GM21737 (cell line): ENCODE data around the gene USP13.
A peak's percentile ranks its signal among the peaks of the same experiment; 100 is the strongest.

Experiments used
- ATAC-seq: cut with Tn5 transposase; IDR thresholded peaks from one replicate; pipeline ENCODE4 v1.9.1; 2021; ENCODE audit warnings: mild to moderate bottlenecking, moderate library complexity; ENCODE audit not compliant: unreplicated experiment

The USP13 gene

DNA sequence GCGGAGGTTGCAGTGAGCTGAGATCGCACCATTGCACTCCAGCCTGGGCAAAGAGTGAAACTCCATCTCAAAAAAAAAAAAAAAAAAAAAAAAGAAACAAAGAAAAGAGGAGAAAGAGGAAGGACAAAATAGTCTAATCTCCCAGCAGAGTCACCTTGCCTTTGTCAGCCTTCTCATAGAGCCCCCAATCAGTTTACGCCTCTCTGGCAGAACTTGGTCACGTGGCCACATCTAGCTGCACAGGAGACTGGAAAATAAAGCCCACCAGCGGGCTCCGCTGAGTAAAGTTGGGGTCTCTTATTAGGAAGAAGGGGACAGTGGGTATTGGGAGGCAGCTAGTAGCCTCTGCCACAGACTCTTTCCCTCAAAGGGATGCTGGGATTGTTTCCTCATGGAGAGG, 41.9 kb downstream of the USP13 start:
- ATAC-seq, result no peak

DNA sequence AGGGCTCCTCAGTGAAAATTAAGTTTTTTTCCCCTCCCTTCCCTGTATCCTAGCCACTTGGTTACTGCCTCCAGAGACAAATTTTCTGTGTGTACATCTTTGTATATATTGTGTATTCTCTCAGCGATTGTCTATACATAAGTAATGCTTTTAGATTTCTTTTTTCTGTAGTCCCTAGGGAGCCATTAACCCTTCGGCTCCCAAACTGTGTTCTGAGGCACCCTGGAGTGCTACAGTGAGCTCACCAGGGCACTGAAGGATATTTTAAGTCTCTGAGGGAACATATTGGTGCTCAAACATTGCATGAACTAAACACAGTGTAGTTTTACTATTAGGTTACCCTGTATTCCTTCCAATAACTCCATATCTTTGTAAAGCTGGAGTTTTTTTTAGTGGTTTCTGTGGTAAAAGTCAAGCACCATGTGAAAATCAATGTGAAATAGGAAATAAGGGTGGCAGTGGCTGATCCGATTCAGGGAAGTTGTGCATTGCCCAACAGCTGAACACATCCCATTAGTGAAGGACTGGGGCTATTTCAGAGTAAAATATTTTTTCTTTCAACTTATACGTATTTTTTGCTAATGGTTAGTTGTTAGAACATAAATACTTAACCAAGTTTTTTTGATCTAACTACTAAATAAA, 43.0 kb downstream of the USP13 start:
- ATAC-seq, result no peak

DNA sequence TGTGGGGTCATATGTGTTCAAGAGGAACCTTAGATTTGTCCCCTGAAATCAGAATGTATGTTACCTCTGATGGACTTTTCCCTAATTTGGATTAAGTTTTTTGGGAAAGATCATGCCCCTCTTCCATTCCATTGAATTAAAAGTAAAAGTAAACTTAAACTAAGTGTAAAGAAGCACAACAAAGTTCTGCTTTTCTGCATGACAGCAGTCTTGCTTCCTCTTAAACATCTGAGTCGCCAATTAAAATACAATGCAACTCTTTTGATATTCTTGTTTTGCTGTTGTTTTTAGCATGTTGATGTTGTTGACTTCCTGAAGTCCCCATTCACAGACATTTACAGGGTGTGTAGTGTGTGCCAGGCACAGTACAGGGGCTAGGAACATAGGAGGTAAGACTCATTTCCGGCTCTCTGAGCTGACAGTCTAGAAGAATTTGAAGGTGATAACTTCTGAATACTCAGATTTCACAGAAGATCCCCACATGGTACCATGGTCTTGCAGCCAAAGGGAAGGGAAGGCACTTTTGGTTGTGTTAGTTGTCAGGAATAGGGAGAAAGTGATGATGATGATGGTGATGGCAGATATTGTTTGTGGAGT, 45.0 kb downstream of the USP13 start:
- ATAC-seq, result no peak

DNA sequence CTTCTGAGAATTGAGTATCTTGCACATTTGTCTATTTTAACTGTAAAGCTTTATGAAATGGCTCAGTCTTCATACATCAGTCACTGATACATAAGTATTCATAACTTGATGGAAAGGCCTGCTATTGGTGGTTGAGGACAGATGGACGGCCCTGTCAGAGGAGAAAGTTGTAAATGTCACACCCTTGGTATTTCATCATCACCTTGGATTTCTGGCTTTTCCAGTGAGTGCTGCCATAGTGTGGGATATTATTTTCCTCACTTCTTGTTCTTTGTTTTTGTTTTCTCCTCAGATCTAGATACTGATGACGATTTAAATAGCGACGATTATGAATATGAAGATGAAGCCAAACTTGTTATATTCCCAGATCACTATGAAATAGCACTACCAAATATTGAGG, 47.9 kb downstream of the USP13 start:
- ATAC-seq, result no peak

DNA sequence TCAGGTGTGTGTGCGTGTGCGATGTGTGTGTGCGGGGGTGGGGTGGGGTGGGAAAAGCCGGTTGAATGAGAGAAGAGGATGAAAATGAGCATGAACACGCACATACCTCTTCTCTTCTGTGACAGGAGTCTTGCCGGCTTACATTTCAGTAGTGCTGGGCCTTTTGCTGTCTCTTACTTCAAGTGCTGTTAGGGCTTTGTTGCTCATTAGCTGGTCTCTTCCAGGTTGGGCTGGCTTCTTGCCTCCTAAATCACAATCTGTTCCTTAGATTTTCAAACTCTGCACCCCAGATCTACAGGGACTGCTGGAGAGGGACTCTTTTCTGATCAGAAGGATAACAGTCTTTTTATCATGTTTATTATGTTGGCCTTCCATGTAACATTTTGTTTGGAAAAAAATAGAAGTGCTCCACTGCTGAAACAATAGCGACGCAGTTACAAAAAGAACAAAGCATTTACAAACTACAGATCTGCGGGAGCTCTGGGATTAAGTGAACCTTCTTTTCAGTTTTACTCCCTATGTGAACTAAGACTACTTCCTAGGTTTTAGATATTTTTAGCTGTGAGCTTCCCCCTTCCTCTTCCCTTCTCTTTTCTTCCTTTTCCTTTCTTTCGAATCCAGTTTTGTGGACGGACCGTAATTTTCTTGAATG, 48.5 kb downstream of the USP13 start:
- no peak for ATAC-seq

DNA sequence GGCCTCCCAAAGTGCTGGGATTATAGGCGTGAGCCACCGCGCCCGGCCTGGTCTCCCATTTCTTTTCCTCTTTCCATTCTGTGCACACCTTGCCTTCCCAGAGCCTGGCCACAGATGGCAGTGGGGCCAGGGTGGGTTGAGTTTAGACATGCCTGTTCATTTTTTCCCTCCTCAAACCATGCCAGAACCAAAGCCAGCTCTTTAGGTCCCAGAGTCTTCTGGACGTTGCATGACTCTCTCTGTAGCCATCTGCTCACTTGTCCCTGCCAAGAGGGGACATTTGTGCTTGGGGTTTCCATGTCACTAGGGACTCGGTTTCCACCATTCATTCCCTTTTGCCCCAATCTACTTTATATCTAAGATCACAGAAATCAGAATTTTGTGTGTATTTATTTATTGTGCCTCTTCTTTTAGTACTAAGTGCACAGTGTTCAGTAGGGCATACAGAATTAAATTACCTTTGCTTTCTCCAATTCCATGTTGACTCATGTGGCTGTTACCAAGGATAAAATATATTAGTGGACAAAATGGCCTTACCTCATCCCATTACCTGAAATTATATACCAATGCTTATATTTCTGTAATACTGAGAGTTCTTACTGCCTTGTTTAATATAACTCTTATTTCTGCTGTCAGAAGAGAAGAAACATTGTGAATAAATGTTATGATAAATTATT, 49.6 kb downstream of the USP13 start:
- ATAC-seq, result no peak

DNA sequence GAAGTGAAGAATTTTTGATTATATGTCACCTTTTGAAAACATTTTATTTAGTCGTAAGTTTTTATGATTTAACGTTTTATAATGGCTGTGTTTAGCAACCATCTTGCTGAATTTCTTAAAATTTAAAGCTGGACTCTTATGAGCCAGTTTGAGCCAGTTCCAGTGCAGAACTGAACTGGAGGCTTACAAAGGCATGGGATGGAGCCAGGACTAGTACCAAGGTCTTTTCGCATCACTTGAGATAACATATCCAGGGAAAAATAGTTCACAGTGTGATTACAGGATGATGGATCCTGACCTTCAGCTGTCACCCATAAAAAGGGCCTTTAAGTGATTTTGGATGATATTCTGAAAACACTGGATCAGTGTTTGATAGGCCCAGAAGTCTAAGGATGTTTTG, 51.0 kb downstream of the USP13 start:
- ATAC-seq, result no peak

DNA sequence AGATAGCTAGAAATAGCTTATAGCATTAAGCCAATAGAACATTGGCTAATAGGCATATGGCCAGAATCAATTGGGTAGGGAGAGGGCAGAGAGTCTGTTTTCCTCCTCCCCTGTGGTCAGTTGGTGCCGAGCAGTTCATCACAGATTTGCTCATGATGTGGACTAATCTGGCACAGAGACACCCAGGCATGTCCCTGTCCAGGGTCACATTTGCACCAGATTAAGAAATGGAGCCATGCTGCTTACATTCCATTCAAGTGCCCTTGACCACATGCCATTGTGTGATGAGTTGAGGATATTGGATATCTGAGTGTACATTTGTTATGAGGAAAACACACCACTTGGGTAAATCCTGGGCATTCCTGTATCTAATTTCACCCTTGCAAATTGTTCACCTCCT, 53.4 kb downstream of the USP13 start:
- no peak for ATAC-seq

DNA sequence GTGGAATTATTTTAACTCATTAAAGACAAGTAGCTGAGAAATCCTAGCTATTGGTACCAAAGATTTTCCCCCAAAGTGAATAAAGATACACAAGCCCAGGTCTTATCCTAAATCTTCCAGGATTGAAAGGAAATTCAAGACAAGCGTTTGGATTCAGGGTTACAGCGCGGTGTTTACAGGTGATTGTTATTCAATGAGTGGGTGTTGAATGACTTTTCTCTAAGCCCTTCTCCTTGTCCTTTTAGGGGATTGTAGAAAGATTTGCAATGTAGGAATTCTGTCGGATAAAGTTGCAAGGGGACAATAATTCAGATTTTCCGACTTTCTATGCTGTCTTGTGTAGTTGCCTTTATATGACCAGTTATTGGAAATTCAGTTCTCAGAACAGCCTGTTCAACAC, 57.2 kb downstream of the USP13 start:
- ATAC-seq, result no peak

DNA sequence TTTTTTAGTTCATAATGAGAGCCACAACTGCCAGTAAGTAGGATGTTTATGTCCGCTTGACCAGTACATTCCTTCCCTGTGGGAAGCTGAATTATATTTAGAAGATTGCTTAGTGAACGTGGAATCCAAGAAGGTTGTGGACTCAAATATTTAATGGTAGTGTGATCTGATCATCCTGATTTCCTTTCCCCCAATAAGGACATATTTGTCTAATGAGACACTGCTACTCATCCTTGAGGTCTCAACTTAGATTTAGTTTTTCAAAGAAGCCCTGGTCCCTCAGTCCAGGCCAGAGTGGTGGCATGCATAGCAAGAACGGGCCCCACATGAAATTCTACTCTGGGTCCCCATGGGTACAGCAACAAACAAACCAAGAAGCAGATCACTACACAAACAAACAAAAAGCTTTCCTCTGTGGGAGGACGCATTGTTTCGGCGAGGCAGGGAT, 60.8 kb downstream of the USP13 start:
- no peak for ATAC-seq

DNA sequence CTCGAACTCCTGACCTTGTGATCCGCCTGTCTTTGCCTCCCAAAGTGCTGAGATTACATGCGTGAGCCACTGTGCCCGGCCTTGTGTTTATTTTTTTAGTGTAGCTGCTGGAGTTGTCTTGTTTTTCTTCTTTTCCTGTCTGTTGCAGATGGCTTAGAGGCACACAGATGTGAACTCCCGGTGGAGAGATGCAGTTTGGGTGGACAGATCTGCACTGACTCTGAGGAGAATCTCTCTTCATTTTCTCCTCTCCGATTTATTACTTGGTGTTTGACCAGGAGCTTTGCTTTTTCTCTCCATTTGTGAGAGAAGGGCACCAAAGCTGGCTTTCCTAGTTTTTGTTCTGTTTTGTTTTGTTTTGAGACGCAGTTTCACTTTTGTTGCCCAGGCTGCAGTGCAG, 62.7 kb downstream of the USP13 start:
- no peak for ATAC-seq

DNA sequence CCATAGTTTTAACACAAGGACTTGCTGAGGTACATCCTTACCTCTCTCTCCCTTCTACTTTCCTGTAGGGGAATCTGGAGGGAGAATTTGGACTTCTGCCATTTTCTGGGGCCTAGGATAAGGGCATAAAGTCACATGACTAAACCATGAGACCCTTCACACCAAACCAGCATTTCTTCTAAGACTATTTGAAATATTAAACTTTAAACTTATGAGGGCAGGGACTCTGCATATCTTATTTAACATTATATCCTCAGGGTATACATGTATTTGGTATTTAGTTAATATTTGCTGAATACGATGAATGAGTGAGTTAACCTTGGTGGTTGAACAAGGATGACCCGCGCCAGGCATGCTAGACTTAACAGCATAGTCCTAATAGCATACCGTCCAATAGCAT, 63.4 kb downstream of the USP13 start:
- ATAC-seq, result no peak

DNA sequence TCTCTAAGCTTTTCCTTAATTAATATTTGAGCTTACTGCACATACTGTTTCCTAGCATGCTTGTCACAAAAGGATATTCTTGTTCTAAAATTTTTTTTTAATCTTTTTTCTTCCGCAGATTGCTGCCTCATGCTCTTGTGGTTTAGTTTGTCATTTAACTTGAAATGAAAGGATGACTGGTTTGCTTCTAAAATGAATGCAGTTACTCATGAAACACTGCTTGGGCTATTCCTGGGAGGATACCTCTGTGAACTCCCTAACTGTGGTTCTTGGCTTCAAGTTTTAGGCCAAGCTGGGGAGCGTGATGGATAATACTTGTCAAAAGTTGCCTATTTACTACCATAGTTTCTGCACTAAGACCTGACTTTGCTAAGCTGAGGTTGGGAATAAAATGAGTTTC, 64.0 kb downstream of the USP13 start:
- ATAC-seq, result peak; percentile 54

DNA sequence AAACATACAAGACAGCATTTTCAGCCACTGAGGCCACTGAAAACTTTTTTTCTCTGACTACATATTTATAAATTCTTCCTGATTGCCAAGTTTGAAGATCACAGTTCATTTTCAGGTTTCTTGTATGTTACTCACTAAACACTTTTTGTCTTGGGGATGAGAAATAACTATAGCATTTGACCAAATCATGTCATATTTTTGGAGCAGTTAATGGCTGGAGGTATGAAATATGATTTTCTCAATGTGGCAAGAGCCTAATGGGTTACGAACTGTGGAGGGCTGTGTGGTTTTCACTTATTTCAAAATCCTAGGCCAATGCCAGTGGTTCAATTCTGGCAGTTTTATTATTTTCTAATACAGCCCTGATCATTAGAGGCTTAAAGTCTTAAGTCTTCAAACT, 64.4 kb downstream of the USP13 start:
- ATAC-seq, result no peak

DNA sequence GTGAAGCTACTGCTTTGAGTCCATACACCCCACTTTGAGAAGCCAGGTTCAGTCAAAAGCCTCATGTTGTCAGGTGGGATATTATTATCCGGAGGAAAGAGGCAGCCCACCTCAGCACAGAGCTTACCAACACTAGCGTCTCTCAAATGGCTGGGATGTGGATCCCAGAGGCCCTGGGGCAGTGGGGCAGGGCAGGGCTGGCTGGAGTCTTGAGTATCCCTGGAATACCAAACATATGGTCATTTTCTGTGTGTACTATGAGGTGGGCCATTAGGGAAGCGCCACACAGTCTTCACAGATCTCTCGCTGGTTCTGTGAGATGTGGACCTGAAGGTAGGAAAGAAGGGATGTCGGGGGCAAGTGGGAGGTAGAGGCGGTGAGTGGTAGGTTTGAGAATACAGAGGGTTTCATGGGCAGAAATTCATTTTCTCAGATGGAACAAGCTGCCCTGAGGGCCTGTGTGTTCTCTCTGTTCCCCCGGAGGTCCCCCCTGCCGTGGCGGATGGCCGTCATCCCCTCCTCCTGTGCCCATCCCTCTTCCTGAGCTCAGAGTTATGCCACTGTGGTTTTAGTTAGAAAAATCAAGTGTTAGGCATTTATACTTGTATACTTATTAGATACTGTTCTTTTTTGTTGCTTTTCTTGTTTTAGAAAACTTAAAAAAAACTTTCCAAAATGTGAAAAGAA, 66.4 kb downstream of the USP13 start:
- ATAC-seq, result no peak

DNA sequence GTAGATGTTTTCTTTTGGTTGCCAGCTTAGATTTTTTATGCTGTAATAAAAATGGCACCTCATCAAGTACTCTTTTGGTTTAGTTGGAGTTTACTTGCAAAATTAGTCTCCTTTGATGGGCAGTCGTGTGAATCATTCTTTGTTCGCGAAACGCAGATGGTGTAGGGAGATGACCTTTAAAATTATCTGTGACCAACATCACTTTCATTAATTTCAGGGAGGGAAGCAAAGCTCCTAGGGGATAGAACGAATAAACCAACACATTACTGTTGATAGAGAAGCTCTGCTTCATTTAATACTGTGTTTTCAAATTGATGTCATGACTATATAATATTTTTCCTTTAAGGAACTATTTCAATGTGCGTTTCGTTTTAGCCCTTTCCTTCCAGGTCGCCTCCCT, 67.4 kb downstream of the USP13 start:
- no peak for ATAC-seq

DNA sequence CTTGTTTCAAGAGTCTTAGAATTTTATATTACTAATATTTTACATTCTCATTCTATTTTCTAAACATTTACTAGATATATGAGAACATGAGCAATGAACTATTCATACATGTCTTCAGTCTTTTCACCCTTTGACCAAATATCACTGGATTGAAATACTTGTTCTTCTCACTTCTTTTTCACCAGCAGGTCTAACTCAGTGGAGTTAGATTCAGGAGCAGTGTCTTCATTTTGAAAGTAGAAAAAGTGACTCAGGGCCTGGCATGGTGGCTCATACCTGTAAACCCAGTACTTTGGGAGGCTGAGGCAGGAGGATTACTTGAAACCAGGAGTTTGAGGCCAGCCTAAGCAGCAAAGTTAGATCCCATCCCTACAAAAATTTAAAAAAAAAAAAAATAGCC, 70.8 kb downstream of the USP13 start:
- ATAC-seq, result no peak

DNA sequence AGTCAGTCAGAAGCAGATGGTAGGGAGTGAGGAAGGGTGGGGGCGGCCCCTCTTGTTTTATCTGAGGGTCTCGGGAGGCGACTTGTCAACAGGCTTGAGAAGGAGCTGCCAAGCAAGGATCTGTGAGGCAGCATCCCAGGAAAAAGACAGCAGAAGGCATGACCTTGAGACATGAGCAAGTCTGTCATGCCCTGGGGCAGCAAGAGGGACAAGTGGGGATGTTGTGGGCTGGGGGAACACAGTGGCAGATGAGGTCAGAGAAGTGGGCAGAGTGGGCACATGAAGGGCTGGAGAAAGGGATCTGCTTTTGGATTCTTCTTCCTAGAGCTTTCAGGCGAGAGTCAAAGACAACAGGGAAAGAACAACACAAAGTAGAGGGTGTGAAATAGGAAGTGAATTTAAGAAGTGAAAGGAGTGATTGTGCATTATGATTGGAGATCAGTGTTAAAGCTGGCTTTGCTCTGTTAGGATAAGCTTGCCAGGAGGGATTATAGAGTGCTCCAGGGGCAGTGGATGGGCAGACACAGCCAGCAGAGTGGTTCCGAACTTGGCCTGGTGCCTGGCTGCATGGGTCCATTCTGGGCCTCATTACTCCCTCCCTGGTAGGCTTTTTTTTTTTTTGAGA, 73.3 kb downstream of the USP13 start:
- ATAC-seq, result no peak

DNA sequence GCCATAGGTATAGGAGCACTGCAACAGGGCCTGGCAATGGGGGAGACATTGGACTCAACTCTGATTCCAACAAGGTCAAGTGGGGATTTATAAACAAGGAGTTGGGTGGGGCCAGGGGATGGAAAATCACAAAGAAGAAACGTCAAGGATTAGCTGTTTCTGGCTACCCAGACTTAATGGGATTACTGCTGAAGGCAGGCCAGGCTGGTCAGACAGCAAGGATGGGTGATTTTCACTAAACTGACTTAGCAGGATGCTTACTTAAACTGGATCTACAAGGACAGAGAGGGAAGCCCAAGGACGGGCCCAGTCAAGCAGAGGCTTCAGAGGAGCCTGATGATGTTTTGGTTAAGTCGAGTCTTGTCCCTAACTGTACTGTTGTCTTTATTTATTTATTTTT, 76.2 kb downstream of the USP13 start:
- no peak for ATAC-seq

DNA sequence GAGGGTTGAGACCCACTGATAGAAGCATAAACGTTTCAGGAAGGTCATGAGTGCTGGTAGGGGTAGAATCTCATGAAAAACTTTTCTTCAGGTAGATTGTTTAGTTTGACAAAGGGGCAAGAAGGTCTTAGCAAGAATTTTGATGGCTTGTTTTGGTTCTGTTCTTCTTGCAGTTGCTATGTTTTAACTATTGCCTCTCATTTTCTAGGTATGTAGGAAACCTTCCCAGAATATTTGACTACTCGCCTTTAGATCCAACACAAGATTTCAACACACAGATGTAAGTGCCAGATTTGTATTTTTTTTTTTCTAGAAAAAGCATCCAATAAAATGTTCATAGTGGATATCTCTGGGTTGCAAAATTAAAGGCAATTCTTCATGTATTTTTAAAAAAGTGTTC, 77.1 kb downstream of the USP13 start:
- no peak for ATAC-seq

DNA sequence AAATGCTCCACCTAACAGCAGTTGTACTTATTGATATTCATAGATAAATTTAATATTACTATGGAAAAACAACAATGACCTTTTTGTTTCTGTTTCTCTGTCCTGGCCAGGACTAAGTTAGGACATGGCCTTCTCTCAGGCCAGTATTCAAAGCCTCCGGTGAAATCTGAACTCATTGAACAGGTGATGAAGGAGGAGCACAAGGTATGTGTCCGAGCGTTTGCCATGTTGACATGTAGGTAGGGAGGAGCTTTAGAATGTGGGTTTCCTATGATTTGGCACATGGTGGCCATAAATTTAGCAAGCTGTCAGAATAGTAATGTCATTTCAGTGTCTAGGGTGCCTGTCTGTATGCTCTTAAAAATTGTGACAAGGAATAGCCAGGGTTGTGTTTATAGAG, 77.7 kb downstream of the USP13 start:
- no peak for ATAC-seq
